ENCODE results near the gene MUCL3.

DNA sequence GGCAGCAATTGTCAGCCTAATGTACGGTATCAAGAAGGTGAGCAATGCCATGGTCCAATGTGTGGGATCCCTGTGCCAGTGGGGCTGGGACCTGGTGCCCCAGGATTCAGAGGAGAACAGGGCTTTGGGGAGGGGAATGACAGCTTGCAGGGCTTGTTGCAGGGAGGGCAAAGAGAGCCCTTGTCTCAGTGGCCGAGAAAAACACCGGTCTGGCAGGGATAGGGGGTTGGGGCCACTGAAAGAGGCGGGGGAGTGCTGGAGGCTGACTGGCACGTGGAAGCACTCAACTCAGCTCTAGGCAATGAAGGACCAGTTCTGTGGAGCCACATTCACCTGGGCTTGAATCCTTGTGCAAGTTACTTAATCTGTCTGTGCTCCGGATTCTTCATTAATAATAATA is 3.5 kb upstream of the MUCL3 start:
- TF ChIP-seq USF1 (IDR thresholded peaks at IDR 0.05; ENCODE audit: borderline replicate concordance, low read depth): no peak
- no peak for TF ChIP-seq MXI1 (IDR thresholded peaks at IDR 0.05; ENCODE audit: low read depth, low read length)
- TF ChIP-seq POLR2AphosphoS5 (IDR thresholded peaks at IDR 0.05; ENCODE audit: low read depth, low read length): no peak
- TF ChIP-seq RFX5 (IDR thresholded peaks at IDR 0.05; ENCODE audit: low read length): no peak
- TF ChIP-seq, protein P1, sequence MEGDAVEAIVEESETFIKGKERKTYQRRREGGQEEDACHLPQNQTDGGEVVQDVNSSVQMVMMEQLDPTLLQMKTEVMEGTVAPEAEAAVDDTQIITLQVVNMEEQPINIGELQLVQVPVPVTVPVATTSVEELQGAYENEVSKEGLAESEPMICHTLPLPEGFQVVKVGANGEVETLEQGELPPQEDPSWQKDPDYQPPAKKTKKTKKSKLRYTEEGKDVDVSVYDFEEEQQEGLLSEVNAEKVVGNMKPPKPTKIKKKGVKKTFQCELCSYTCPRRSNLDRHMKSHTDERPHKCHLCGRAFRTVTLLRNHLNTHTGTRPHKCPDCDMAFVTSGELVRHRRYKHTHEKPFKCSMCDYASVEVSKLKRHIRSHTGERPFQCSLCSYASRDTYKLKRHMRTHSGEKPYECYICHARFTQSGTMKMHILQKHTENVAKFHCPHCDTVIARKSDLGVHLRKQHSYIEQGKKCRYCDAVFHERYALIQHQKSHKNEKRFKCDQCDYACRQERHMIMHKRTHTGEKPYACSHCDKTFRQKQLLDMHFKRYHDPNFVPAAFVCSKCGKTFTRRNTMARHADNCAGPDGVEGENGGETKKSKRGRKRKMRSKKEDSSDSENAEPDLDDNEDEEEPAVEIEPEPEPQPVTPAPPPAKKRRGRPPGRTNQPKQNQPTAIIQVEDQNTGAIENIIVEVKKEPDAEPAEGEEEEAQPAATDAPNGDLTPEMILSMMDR (IDR thresholded peaks at IDR 0.05): no peak
- TF ChIP-seq, protein P2, sequence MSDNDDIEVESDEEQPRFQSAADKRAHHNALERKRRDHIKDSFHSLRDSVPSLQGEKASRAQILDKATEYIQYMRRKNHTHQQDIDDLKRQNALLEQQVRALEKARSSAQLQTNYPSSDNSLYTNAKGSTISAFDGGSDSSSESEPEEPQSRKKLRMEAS (IDR thresholded peaks at IDR 0.05; ENCODE audit: low read depth): no peak
